AG20443 (cell line): ENCODE results near the gene EHD4.

ENCODE experiments used
- DNase-seq: peaks from one replicate; pipeline ENCODE4 v3.0.0; 2012; ENCODE audit warnings: low spot score, mixed read lengths

The EHD4 gene

GRCh38 chr15:41957021-41957897 lies 15.1 kb downstream of the EHD4 start:
- no peak for DNase-seq

- DNase-seq: no peak
Measured at GRCh38 chr15:41955807-41956525, 16.4 kb downstream of the EHD4 start.

GRCh38 chr15:41955100-41955499 lies 17.3 kb downstream of the EHD4 start:
- no peak for DNase-seq

- no peak for DNase-seq
Measured at GRCh38 chr15:41954036-41954435, 18.3 kb downstream of the EHD4 start.

GRCh38 chr15:41952013-41952563 lies 20.3 kb downstream of the EHD4 start:
- no peak for DNase-seq

GRCh38 chr15:41951571-41951970 lies 20.8 kb downstream of the EHD4 start:
- no peak for DNase-seq

GRCh38 chr15:41950489-41950888 lies 21.9 kb downstream of the EHD4 start:
- peak; percentile 53 for DNase-seq

- no peak for DNase-seq
Measured at GRCh38 chr15:41950127-41950483, 22.3 kb downstream of the EHD4 start.

GRCh38 chr15:41949401-41950126 lies 22.8 kb downstream of the EHD4 start:
- DNase-seq: no peak

GRCh38 chr15:41948490-41948889 lies 23.9 kb downstream of the EHD4 start:
- DNase-seq: no peak

- DNase-seq: no peak
Measured at GRCh38 chr15:41946970-41947369, 25.4 kb downstream of the EHD4 start.

- no peak for DNase-seq
Measured at GRCh38 chr15:41945731-41946130, 26.6 kb downstream of the EHD4 start.

GRCh38 chr15:41945221-41945620 lies 27.1 kb downstream of the EHD4 start:
- no peak for DNase-seq

GRCh38 chr15:41944313-41944940 lies 27.9 kb downstream of the EHD4 start:
- DNase-seq: peak; percentile 90

GRCh38 chr15:41943543-41944312 lies 28.6 kb downstream of the EHD4 start:
- no peak for DNase-seq

- DNase-seq: no peak
Measured at GRCh38 chr15:41942886-41943285, 29.5 kb downstream of the EHD4 start.

GRCh38 chr15:41941644-41942415 lies 30.5 kb downstream of the EHD4 start:
- no peak for DNase-seq

- DNase-seq: peak; percentile 21
Measured at GRCh38 chr15:41940441-41940857, 31.9 kb downstream of the EHD4 start.

- no peak for DNase-seq
Measured at GRCh38 chr15:41939986-41940385, 32.4 kb downstream of the EHD4 start.

- DNase-seq: no peak
Measured at GRCh38 chr15:41937568-41937923, 34.8 kb downstream of the EHD4 start.
